Measurements from ENCODE around the gene CHN1. TPM values are rescaled to one million over a fixed set of nuclear protein-coding genes. Genes with fewer than 3 reads are reported as not detected.

CHN1 gene
- polyA plus RNA-seq, 3 donors = 19.9 to 27.8 (median 26.1) TPM

DNA sequence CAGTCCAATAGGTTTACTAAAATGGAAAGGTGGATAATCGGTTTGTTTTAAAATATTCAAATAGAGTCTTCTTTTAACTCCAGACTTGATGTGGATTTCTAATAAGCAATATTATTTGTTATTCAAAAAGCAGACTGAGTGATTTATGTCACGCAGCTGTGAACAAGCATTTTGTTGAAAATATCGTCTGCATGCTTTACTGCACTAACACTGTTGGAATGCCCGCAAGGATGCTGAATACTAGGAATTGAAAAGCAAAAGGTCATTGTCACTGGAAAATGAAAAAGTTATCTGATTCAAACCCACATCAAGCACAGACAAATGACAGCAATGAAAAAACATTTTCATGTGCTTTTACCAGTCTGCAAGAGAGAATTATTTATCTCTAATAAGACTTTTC is 31.1 kb downstream of the CHN1 start:
- DNase-seq = no peak

DNA sequence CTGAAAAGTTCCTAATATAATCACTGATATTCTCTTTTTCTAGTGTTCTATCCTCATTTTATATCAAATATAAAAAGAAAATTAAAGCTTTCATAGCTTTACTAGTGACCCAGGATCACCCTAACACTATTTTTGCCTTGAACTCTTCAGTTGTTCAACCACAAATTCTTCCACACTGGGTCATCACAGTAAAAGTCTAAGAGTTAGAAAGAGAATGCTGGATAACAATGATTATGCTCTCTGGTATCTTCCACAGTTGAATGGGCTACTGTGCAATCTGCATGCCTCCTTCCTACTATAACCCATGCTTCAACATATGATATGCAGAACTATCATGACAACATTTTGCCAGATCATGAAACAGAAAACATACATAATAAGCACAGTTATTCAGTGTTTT is 32.3 kb downstream of the CHN1 start:
- no peak for DNase-seq

DNA sequence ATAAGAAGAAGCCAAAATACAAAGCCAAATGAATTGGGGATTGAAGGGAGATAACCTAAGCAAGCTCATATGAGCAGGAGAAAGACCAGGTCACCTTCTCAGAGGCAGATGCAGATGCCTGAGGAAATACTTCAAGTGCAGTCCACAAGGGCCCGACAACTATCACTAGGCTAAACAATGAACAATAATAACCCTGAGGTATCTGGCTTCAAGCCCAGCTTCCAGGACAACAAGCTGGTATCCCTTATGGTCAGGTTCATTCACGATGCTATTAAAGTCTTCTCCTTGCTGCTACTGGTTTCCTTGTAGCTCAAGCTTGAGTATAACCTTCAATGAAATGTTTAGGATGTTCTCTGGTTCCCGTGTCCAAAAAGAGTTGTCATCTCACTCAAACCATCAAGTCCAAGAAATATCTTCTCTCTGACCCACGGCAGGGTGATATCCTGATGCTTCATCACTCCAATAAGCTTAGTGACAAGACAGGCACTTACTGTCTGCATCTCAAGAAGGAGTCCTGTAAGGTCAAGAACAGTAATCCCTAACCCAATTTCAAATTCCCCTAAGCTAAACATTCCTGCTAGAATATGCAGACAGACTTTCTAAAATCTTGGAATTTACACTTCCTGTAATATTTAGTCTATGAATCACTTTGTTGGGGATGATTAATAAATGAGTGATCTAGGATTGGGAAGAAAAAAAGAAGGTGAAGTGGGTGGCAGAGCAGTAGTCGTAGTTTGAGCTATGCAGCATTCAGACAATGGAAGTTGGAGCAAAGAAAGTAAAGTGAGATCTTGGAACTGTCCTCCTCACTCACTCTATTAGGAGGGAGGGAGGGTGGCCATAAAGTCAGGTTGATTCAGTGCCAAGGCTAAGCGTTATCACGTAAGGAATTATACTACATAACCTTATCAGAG is 33.1 kb downstream of the CHN1 start:
- DNase-seq = no peak

DNA sequence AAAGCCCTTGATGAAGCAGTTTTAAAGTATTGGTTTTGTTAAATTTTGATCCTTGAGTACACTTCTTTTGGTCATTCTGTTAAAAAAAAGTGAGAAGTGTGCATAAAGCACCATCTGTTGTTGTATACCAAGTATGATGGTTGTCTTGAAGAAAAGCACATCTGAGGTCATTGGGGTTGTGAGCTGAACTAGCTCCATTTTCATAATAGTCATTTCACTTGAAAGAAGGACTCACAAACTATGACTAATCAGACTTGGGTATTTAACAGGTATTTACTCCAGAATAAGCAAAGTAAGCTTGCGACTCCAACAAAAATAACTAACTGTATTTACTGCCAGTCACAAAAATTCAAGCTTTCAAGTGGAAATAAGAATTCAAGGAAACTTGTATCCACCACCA is 35.1 kb downstream of the CHN1 start:
- no peak for DNase-seq

DNA sequence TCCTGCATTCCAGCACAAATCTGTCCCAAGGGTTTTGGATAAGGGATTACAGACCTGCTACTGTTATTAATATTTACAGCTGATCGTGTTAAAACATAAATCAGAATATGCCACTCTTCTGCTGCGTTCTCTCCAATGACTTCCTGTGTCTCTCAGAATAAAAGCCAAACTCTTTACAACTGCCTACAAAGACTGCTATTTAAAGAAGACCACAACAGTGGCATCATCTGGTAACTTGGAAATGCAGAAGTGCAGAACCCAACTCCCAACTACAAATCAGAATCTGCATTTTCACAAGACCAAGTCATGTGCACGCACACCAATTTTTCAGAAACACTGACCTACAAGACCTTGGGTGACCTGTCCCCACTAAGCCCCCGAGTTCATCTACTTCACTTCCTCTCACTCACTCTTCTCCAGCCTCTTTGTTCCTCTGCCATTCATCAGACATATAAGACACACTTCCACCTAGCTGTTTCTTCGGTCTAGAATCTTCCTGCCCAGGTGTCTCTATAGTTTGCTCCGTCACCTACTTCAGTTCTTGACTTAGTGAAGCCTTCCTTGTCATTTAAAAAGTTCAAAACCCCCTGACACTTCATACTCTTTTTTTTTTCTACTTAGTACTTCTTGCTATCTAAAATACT is 36.0 kb downstream of the CHN1 start:
- DNase-seq = no peak

DNA sequence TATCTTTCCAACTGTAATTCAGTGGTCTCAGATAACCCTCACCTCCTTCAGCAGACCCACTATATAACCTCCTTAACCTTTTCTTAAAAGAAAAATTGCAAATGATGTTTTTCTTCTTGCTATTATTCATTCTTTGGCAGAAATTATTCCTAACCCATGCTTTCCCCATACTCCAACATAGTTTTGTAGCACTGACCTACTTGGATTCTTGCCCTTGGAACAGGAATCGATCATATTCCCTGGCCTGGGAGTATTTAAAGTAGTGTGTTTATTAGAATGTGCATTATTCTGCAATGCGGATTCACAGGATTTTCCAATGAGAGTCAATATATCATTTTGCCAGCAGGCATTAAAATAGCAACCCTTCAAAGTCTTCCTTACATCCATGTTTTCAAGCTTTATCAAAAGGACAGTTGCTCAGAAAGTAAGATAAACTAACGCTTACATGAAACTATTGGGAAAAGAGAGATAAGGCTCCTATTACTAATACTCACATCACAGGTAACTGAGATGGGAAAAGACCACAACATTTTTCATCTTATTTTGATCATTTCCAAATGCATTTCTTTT is 37.4 kb downstream of the CHN1 start:
- DNase-seq = no peak

DNA sequence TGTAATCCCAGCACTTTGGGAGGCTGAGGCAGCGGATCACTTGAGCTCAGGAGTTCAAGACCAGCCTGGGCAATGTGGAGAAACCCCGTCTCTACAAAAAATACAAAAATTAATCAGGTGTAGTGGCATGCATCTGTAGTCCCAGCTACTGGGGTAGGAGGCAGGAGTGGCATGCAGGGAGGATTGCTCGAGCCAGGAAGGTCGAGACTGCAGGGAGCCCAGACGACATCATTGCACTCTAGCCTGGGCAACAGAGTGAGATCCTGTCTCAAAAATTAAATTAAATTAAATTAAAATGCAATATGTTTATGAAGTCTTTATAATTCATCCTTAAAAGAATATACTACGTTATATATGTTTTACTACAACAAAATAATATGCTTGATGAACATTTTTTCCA is 38.1 kb downstream of the CHN1 start:
- no peak for DNase-seq

DNA sequence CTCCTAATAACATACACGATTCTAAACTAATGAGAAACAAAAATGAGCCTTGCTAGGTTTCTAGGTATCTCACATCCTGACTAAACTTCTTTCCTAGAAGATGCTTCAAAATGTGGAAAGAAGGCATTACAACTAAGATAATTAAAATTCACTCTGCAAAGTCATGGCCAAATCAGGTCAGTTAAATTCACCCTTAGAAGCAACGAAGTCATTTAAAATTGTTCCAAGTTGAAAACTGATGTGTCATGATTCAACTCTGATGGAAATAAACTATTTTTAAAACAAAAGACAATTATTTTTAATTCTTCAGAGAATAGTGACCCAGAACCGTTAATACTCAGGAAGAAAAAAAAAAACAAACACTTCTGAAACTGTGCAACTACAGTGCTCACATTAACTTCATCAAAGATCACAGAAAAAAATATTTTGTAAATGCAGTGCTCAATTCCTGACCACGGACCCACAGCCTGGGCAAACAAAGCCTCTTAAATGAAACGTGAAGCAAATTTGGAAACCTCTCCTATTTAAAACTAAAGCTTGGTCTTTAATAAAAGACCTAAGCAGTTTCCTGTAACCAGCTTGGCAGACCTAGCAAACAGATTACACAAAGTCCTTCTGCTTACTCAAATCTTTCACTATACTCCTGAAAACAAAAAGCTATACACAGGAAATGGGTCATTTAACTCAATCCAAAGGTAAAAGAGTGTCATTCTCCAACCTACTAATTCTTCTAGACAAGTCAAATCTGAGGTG is 39.0 kb downstream of the CHN1 start:
- DNase-seq = no peak

DNA sequence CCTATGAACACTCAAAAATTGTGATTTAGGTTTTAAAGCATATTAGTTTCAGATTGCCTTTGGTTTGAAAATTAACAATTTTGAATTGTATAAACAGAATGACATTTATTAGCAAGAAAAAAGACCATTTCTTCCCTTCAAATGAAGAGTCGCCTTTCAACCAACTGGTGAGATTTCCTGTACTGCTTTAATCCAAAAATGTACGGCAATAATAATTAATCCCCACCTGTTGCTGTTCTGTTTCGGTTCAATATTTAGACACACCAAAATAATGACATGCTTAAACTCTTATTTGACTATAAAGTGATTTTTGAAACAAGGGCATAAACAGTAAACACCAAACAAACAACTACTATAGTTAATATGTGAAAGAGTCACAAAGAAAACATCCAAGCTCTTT is 39.6 kb downstream of the CHN1 start:
- no peak for DNase-seq

DNA sequence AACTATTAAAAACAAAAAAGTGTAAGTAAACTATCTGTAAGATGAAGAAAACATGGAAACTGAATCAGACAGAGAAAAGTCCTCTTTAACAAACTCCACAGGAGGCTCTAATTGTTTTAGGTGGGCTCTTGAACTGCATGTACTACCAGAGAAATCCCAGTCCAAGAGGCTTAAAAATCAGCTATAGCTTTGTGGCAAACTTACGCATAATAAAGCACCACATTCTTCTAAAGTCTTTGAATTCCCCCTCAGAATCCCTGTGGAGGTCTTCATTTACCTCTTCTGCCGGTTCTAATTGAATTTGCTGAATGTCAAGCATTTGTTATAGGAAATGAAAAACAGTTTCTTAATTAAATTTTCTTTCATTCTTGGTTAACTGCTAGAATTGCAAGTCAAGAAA is 40.8 kb downstream of the CHN1 start:
- no peak for DNase-seq

DNA sequence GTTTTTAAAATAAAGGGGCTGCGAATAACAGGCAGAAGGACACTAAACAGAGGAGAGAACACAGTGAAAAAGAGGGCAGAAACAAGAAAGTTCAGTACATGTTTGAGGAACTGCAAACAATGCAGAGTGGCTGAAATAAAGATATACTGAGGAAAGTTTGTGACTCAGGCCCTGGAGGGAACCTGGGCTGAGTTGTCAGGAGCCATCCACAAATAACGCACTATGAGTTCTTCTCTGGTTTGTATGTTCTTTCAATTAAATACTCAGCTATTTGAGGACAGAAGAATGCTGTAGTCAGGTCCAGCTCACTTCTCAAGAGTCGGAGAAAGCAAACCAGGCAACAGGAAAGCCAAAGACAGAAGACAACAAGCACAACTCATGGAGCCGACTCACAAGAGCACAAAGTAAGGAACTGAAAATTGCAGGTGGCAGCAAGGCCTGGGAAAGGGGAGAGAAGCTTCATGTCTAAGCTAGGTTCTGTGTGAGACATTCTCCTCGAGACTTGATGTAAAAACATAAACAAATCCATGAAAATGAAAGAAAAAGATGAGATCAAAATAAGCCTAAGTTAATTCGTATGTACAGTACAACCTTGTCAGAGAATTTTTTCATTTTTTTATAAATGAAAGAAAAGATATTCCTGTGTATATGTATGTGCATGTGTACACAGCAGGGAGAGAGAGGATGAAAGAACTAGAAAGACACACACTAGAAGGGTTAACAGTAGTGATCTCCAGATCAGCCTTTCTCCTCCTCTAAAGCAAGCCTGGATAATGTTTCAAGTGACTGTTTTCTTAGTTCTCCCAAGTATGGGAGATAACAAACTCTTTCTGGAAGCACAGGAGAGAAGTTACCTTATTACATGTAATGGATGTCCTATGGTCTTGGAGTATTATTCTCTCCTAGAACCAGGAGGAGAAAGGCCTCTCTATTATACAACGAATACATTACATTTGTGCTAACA is 41.5 kb downstream of the CHN1 start:
- DNase-seq = no peak

DNA sequence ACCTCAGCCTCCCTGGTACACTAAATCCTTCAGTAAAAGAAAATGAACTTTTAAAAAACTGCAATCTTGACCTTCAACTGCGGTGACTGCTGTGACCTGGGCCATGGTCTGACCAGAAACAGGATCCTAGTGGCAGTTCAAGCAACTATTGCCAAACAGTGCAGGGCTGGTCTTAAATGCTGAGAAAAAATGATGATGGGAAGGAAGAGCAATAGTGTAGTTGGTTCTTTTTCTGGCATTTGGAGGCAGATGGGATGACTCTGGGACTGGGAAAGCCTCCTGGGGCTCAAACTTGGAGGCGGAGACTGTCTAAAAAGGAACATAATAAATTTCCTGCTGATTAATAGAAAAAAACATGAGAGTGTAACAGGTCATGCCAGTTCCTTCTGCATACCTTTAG is 45.4 kb downstream of the CHN1 start:
- DNase-seq = no peak

DNA sequence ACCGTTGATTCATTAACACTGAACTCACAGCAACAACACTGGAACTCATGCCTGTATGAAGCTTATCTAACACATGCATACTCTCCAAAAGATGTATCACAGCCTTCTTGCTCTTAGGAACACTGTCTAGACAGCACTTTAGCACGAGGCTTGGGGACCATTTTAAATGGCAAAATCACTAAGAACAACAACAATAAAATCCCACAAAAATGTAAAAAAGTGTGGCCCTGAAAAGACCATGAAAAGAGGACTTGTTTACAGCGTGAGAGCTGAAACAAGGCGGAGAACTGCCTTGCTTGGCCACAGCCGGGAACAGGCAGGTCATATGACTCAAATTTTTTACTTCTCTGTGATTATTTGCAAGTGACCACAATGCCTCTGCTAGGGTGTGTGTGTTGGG is 48.1 kb downstream of the CHN1 start:
- no peak for DNase-seq

DNA sequence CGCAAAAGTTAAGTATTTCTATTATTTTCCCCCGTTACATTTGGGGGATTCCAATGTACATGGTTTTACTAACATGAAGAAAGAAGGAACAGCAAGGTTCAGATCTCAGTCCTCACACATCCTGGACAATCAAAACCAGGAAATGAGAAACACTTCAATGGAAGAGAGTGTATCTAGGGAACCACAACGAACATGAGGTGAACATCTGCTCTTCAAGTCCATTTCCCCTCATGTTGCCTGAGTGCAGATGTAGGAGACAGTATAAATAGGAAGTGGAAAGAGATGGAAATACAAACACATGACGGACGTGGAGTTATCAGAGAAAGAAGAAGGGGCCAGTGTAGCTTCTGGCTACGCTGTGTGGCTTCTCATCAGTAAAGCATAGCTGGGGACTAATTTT is 52.6 kb downstream of the CHN1 start:
- no peak for DNase-seq

DNA sequence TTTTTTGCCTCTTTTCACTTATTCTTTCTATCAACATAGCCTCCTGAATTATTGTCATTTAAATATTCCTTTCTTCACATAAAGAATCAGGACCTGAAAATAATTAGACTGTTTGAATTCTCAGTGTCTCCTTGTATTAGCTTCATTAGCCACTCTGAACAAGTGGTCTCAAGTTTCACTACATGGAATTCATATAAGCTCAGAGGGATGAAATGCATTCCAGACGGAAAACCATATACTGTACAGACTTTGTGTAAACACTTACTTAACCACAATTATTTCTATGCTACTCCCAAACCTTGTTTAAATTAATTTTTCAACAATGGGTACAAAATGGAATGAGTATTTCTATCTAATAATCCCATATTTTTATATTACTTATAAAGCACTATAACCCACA is 53.4 kb downstream of the CHN1 start:
- no peak for DNase-seq

DNA sequence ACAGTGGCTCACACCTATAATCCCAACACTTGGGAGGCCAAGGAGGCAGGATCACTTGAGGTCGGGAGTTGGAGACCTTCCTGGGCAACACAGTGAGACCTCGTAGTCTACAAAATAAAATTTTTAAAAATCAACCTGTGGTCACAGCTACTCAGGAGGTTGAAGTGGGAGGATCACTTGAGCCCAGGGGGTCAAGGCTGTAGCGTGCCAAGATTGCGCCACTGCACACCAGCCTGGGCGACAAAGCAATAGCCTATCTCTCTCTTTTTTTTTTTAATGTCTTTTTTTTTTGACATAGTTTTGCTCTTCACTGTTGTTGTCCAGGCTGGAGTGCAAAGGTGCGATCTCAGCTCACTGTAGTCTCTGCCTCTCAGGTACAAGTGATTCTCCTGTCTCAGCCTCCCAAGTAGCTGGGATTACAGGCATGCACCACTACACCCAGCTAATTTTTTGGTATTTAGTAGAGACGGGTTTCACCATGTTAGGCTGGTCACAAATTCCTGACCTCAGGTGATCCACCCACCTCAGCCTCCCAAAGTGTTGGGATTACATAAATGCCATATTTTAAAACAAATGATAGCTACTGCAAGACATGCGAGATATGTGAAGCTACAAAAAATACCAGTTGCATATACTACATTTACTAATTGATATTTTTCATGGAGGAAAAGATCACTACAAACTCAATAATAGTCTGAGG is 55.0 kb downstream of the CHN1 start:
- DNase-seq = no peak

DNA sequence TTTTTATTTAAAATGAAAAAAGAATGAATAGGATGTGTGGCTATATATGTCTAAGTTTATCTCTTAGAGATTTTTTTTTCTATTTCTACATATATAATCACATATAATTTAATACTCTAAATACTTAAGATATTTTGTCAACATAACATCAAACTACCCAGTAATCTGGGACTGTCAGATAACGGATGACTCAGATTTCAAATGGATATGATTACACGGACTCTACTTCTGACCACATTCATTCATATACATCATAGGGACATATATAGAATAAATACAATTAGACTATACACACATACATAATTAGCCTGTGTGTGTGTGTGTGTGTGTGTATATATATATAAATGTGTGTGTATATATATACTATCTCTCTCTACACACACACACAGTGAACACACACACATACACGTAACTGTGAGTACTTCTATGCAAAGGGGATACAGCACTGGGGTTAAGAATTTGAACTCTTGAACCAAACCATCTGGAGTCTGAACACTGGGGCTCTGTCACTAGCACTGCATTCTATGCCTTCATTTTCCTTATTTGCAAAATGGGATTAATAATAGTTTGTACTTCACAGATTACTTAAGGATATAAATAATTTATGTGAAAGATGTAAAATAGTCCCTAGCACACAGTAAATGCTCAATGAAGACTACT is 59.5 kb downstream of the CHN1 start:
- no peak for DNase-seq

DNA sequence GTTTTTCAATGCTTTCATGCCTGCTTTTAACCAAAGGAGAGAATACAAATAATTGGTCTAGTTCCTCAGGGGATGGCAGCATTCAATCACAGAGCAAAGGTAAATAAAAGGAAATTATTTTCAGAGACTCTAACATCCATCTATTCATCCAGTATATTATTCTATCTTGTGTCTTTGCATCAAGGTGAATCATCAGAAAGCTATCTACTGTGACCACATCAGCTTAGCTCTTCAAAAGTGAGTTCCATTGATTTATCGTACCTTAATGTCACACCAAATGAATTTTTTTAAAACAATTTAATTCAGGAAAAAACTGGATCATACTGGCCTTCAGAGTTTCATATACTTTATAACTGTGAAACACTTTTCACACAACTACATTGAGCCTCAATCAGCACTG is 66.1 kb downstream of the CHN1 start:
- DNase-seq = no peak

DNA sequence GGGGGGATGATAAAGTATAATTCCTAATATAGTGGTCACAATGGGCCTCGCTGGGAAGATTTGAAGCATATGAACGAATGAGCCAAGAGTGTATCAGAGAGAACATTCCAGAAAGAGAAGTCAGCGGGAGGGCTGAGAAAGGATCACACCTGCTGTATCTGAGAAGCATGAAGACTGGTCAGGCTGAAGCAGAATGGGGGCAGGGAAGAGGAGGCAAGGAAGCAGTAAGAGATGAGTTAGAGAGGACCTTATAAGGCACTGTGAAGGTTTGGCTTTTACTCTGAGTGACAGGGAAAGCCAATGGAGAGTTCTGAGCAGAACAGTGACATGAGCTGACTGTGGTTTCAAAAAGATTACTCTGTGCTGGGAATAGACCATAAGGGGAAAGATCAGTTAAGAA is 73.5 kb downstream of the CHN1 start:
- DNase-seq = no peak

DNA sequence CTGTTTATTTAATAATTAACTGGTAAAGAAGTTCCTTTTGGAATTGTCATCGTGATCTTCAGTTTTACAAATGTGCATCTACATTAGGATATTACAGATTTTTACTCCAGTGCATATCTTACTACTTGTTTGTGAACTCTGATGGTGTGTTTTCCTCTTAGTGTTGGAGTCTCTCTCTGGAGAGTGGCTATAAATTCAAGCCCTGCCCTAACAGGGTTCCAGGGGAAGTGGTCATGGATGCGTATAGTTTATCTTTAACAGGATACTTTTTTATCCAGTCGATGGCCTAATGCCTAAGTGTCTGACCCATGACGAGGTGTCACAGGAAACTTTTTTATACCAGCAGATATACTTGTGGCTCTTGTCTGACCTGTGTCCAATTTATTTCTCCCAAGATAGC is 75.4 kb downstream of the CHN1 start:
- peak; percentile 9 for DNase-seq

All from renal pelvis (tissue), 4 donors.